Aorta (tissue), 5 donors: ENCODE measurements around the gene CDC42BPG. TPM values are rescaled to one million over a fixed set of nuclear protein-coding genes. Genes with fewer than 3 reads are reported as not detected.

ENCODE experiments used
- ATAC-seq: fragments of 200-7000 bp; cut with Tn5 transposase; one replicate; pipeline ENCODE4 v1.9.1; 2022; ENCODE audit warnings: moderate library complexity; ENCODE audit not compliant: low FRiP score
- DNase-seq, 2 donors: peaks; one replicate each; pipeline ENCODE4 v3.0.0-alpha.2; 2020
- H3K27ac ChIP-seq, 2 donors: one replicate each; pipeline ENCODE4 v1.5.1; 2013; ENCODE audit warnings: low read length in 2 of 2, mild to moderate bottlenecking in 2 of 2, moderate library complexity in 2 of 2, control low read depth in 1 of 2, inconsistent platforms in 1 of 2, low read depth in 1 of 2
- H3K27me3 ChIP-seq, 2 donors: one replicate each; pipeline ENCODE4 v1.6.1; 2013; ENCODE audit warnings: control low read depth in 1 of 2, low read length in 1 of 2, mild to moderate bottlenecking in 1 of 2, moderate library complexity in 1 of 2; ENCODE audit not compliant: insufficient read depth in 2 of 2, control insufficient read depth in 1 of 2
- H3K36me3 ChIP-seq, 2 donors: one replicate each; pipeline ENCODE4 v1.6.1; 2013; ENCODE audit warnings: control low read depth in 1 of 2, low read length in 1 of 2, mild to moderate bottlenecking in 1 of 2; ENCODE audit not compliant: insufficient read depth in 2 of 2, control insufficient read depth in 1 of 2
- H3K4me1 ChIP-seq, 2 donors: one replicate each; pipeline ENCODE4 v1.6.1; 2013; ENCODE audit warnings: low read length in 2 of 2, control low read depth in 1 of 2, mild to moderate bottlenecking in 1 of 2, moderate library complexity in 1 of 2; ENCODE audit not compliant: insufficient read depth in 2 of 2, control insufficient read depth in 1 of 2
- H3K4me3 ChIP-seq, 2 donors: one replicate each; pipeline ENCODE4 v1.5.1; 2013; ENCODE audit warnings: low read length in 2 of 2, control low read depth in 1 of 2, mild to moderate bottlenecking in 1 of 2
- H3K9me3 ChIP-seq: one replicate; pipeline ENCODE4 v1.6.1; 2013; ENCODE audit warnings: mild to moderate bottlenecking, low read length; ENCODE audit not compliant: control insufficient read depth
- WGBS, 2 donors: extraction: QIAGEN DNeasy Blood & Tissue Kit; methylation state at CpG; one replicate each; pipeline ENCODE4 v1.1.7; 2013; 5-methylcytosine and 5-hydroxymethylcytosine counted together
- intact Hi-C, 2 donors: fragments of 100-400 bp; cut with DNase I; formaldehyde crosslinking; loops; one replicate each; pipeline versions ENCODE4 v1.14.2 to v1.15.0; 2022
- polyA plus RNA-seq, 2 donors: library from polyadenylated mRNA; stranded (reverse); fragments of 200-250 nt; gene quantifications; one replicate each; pipeline ENCODE4 v1.2.3, GENCODE V29; 2013
- total RNA-seq, 2 donors: library from RNA; stranded (reverse); fragmentation: NEBNext Ultra II Directional; extraction: Animal tissue kit (Norgen Biotek cat#: 25700); gene quantifications; one replicate each; pipeline ENCODE4 v1.2.1, GENCODE V29; 2021
- donor health status: healthy with polysubstance abuse.
- donor health status: Bipolar disorder and iron deficiency.
- donor health status: DM: no; HTN: no; CAD: no.
- donor health status: DM: no; HTN: no; CAD: no.
- donor health status: DM: yes; HTN: yes; CAD: no.

Gene CDC42BPG
- total and polyA plus RNA-seq, 4 donors, result 0.29 to 6.0 (median 0.86) TPM

GRCh38 chr11:64788321-64789215, 55.9 kb downstream of the CDC42BPG start:
- H3K27ac ChIP-seq, result no peak overlapping the region
- intact Hi-C loops, result no loop called here

DNA sequence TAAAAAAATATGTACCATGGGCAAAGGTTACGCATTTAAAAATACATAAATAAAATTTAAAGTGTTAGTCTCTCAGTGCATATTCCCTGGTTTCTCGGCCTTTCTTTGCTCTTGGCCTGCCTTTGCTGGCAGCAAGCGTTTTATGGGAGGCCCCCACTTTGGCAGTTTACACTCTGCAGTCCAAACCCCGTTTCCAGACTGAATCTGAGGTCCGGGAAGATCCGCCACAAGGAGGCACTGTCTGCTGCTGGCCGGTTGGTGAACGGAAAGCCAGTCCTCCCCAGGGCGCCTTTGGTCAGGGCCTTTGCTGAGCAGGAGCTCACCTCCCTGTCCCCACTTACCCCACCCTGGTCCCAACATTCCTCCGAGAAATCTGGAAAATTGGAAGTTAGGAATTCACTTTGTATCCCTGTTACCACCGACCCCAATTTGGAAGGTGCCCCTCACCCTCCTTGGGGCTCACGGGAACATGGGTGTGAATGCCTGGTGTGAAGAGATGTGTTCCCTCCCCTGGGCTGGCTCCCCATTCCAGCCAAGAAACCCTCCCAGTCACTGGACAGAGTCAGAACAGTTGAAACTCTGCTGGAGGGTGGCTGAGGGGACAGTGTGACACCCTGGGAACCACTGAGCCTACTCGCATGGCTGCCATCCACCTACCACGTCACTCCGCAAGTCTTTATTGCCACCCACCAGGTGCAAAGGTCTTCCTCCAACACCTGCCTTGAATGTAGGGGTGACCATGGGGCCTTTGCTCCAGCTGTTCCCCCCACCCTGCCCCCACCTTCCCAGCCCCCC, 56.7 kb downstream of the CDC42BPG start:
- Histone ChIP-seq H3K27ac (no peak overlapping the region), H3K9me3 (no peaks in the 10 kb centered on the region), H3K27me3 (no peaks in the 10 kb centered on the region), H3K4me3 (no peak overlapping the region), H3K4me1 (no peaks in the 10 kb centered on the region), H3K36me3 (peaks cover 0 to 3% of the 10 kb centered on the region in 2 donors)
- ATAC-seq, result peak; percentile 53
- 50 to 52% methylated on average over 15 of the region's 15 CpGs for WGBS, 2 donors
- peak; percentile 70 to 88 for DNase-seq
- intact Hi-C loops, result no loop called here

More at GRCh38 chr11:64788321-64789215, 55.9 kb downstream of the CDC42BPG start:
- H3K36me3 ChIP-seq, result peaks cover 0 to 3% of the 10 kb centered on the region in 2 donors
- H3K9me3 ChIP-seq, result no peaks in the 10 kb centered on the region
- no peaks in the 10 kb centered on the region for H3K27me3 ChIP-seq
- H3K4me1 ChIP-seq, result no peaks in the 10 kb centered on the region
- H3K4me3 ChIP-seq, result no peak overlapping the region
- DNase-seq (peak in 1 of 2 donors; percentile 64), ATAC-seq (no peak)
- WGBS, 2 donors, result 82 to 84% methylated on average over 9 of the region's 9 CpGs

DNA sequence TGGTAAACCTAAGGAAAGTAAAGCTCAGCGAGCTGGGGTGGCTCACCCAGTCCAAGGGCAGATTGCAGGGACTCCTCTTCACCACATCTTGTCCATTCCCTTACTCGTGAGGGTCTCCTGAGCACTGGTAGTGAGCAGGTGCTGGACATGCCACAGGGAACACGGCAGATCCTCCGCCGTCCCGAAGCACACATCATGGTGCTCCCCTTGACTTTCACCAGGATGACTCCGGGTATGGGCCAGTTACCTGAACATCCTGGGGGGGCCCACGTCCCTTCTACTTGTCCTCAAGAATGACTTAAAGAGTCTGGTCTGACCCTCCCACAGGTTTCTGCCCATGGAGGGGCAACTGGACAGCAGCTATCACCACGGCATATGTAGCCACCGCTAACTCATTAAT, 58.1 kb downstream of the CDC42BPG start:
- Histone ChIP-seq H3K9me3 (no peaks in the 10 kb centered on the region), H3K4me1 (no peaks in the 10 kb centered on the region), H3K27ac (no peak overlapping the region), H3K27me3 (no peaks in the 10 kb centered on the region), H3K4me3 (no peak overlapping the region), H3K36me3 (peaks cover 0 to 3% of the 10 kb centered on the region in 2 donors)
- intact Hi-C loops, result no loop called here
- ATAC-seq (no peak), DNase-seq (peak in 1 of 2 donors; percentile 34)
- 88 to 92% methylated on average over 10 of the region's 10 CpGs for WGBS, 2 donors

DNA sequence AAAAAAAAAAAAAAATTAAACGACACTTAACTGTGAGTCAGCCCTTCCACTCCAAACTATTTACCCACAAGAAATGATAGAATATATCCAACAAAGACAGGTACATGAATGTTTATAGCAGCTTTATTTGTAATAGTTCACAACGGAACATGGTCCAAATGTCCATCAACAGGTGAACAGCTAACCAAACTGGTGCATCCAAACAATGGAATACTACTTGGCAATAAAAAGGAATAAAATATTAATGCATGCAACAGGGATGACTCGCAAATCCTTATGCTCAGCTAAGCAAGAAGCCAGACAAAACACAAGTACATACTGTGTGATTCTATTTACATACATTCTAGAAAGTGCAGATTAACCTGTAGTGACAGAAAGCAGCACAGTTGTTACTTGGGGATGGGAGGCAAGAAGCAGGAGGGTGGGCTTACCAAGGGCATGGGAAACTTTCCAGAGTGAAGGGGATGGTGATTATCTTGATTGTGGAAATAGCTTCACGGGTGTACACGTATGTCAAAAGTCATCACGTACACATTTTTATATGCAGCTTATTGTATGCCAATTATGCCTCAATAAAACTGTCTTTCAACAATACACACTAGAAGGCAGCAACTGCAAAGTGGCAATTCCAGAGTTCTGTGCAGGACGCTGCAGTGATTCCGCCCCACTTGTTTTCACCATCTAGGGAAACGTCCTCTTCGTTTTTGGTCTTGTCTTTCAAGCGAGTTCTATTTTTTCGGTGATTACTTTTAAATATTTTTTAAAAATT, 59.5 kb downstream of the CDC42BPG start:
- Histone ChIP-seq H3K4me3 (no peak overlapping the region), H3K9me3 (no peaks in the 10 kb centered on the region), H3K27ac (no peak overlapping the region), H3K4me1 (no peaks in the 10 kb centered on the region), H3K36me3 (no peaks in the 10 kb centered on the region), H3K27me3 (no peaks in the 10 kb centered on the region)
- ATAC-seq, result no peak
- WGBS, 2 donors, result 83 to 85% methylated on average over 12 of the region's 12 CpGs
- DNase-seq, result no peak
- intact Hi-C loops, result no loop called here

- Histone ChIP-seq H3K4me1 (peaks cover 0 to 7% of the 10 kb centered on the region in 2 donors), H3K36me3 (peaks cover 0 to 8% of the 10 kb centered on the region in 2 donors), H3K27me3 (no peaks in the 10 kb centered on the region), H3K9me3 (no peaks in the 10 kb centered on the region), H3K27ac (peak within 1 kb of the TSS; percentile 99), H3K4me3 (peak within 1 kb of the TSS; percentile 99 to 100)
- DNase-seq, result peak; percentile 98 to 99
- ATAC-seq, result peak; percentile 97
- WGBS, 2 donors, result 0 to 1% methylated on average over 61 to 80 of the region's 80 CpGs
- intact Hi-C loops, result no loop called here
Measured at GRCh38 chr11:64778473-64779298, 65.8 kb downstream of the CDC42BPG start, which contains the start of gene SF1. TSS of gene SF1 (minus strand) at chr11:64778542. CDS start at chr11:64778392, 150 bp downstream.

GRCh38 chr11:64778223-64778472, 66.3 kb downstream of the CDC42BPG start:
- Histone ChIP-seq H3K27me3 (no peaks in the 10 kb centered on the region), H3K36me3 (peaks cover 0 to 8% of the 10 kb centered on the region in 2 donors), H3K4me3 (peak overlapping the region; percentile 99 to 100), H3K4me1 (peaks cover 0 to 7% of the 10 kb centered on the region in 2 donors), H3K9me3 (no peaks in the 10 kb centered on the region), H3K27ac (peak overlapping the region; percentile 99)
- intact Hi-C loops, result no loop called here
- 1 to 4% methylated on average over 5 to 28 of the region's 28 CpGs for WGBS, 2 donors
- no peak for DNase-seq
- peak; percentile 12 for ATAC-seq

DNA sequence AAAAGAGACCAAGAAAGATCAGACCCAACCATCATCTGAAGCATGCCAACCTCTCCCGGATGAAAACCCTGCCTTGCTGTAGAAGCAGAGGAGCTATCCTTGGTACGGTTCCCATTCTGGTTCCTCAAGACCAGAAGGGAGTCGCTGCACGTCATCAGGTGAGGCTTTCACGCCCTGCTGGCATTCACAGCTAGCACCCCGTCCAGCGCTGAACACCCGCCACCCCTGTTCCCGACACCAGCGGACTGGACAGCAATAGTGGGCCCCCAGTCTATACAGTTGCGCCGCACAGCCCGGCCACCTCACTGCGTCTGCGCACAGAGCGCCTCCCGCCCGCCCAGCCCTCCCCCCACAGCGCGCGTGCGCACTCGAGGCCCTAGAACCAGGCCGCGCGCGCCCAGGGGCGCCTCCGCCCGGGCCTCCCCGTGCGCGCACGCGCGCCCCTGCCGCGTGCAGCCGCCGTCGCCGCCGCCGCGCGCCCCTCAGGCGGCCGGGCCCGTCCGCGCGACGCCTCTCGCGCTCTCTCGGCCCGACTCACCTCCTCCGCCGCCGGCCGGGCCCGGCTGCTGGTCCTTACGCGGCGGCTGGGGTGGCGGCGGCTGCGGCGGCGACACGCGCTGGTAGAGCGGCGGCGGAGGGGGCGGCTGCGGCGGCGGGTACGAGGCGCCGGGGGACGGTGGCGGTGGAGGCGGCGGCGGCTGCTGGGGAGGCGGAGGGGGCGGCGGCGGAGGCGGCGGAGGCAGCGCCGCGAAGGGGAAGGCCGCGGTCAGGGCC, 66.8 kb downstream of the CDC42BPG start:
- intact Hi-C loops, result loop anchor here in 1 of 2 donors (2.0 kb wide), 1 partner anchor 33 kb away; the partner anchor contains the start of gene RASGRP2

More for the DNA sequence above, 66.8 kb downstream of the CDC42BPG start:
- H3K4me3 ChIP-seq, result peak overlapping the region; percentile 99 to 100
- DNase-seq (peak; percentile 89 to 94), ATAC-seq (peak; percentile 47)
- H3K4me1 ChIP-seq, result peaks cover 0 to 7% of the 10 kb centered on the region in 2 donors
- no peaks in the 10 kb centered on the region for H3K27me3 ChIP-seq
- 0 to 1% methylated on average over 30 to 98 of the region's 98 CpGs for WGBS, 2 donors
- H3K27ac ChIP-seq, result peak overlapping the region; percentile 99
- H3K9me3 ChIP-seq, result no peaks in the 10 kb centered on the region
- H3K36me3 ChIP-seq, result peaks cover 0 to 11% of the 10 kb centered on the region in 2 donors
